A673 (cell line): ENCODE data around the gene MRPL20.

Experiments used
- EZH2 ChIP-seq: fragments of 200-600 bp; sonication (generic); IDR thresholded peaks from 2 replicates; pipeline ENCODE4 v1.6.1; 2017; ENCODE audit warnings: borderline replicate concordance, low read depth, mild to moderate bottlenecking, mixed read lengths, antibody characterized with exemption, low read length; ENCODE audit not compliant: poor library complexity, severe bottlenecking
- TF ChIP-seq, protein P1 (sequence below): fragments of 300-800, 200-600 bp; sonication (generic); conservative IDR thresholded peaks from 2 replicates; pipeline ENCODE4 v1.5.1; 2017; ENCODE audit warnings: low read depth, mild to moderate bottlenecking, antibody characterized with exemption, low read length, moderate library complexity, mixed read lengths

DNA sequence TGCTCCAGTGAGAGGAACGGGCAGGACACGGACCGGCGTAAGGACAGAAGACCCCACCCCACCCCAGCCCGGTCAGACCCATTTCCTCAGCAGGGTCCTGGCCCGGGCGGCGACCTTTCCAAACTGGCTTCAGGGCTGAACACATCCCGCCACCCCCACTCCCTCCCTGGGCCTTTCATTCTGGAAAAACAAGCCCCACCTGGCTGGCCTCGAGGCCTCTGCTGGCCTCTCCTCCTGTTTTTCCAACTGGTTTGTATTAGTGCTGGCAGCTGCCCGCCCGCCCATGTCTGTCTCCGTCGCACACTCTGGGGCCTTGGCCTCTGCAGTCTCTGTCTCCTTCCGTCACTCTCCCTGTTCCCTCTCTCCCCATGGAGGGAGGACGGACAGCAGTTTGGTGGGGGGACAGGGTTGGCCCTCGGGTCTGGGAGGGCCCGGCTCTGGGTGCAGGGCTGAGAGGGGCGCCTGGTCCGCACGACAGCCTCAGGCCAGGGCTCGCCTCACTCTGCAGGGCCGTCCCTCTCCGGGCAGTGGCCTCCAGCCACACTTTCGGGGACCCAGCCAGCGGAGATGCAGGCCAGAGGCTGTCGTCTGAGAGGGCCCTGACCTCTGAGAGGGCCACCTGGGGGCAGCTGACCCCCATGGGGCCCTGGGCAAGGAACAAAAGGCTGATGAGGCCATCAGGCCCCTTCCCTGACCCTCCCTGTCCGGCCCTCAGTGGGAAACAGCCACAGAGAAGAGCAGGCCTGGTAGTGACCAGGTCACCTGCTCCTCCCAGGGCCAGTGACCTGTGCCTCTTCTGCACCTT, 47.2 kb downstream of the MRPL20 start:
- TF ChIP-seq, protein P1, sequence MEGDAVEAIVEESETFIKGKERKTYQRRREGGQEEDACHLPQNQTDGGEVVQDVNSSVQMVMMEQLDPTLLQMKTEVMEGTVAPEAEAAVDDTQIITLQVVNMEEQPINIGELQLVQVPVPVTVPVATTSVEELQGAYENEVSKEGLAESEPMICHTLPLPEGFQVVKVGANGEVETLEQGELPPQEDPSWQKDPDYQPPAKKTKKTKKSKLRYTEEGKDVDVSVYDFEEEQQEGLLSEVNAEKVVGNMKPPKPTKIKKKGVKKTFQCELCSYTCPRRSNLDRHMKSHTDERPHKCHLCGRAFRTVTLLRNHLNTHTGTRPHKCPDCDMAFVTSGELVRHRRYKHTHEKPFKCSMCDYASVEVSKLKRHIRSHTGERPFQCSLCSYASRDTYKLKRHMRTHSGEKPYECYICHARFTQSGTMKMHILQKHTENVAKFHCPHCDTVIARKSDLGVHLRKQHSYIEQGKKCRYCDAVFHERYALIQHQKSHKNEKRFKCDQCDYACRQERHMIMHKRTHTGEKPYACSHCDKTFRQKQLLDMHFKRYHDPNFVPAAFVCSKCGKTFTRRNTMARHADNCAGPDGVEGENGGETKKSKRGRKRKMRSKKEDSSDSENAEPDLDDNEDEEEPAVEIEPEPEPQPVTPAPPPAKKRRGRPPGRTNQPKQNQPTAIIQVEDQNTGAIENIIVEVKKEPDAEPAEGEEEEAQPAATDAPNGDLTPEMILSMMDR: no peak
- TF ChIP-seq EZH2: no peak
